Skeletal muscle tissue (tissue), 4 donors: ENCODE data around the gene GRAMD1B. TPM values are rescaled to one million over a fixed set of nuclear protein-coding genes. Genes with fewer than 3 reads are reported as not detected.
A peak's percentile ranks its signal among the peaks of the same experiment; 100 is the strongest.

Experiments used
- H3K27ac ChIP-seq: one replicate; pipeline ENCODE4 v1.7.0; 2013; ENCODE audit warnings: mild to moderate bottlenecking, low read depth, low read length, inconsistent platforms
- H3K27me3 ChIP-seq, 3 donors: one replicate each; pipeline ENCODE4 v1.7.0; 2013; ENCODE audit warnings: low read length in 3 of 3; ENCODE audit not compliant: control insufficient read depth in 3 of 3, insufficient read depth in 3 of 3
- H3K36me3 ChIP-seq, 3 donors: one replicate each; pipeline ENCODE4 v1.7.0; 2013; ENCODE audit warnings: low read length in 3 of 3; ENCODE audit not compliant: control insufficient read depth in 3 of 3, insufficient read depth in 3 of 3
- H3K4me1 ChIP-seq, 3 donors: one replicate each; pipeline ENCODE4 v1.7.0; 2013; ENCODE audit warnings: low read length in 3 of 3, mild to moderate bottlenecking in 3 of 3; ENCODE audit not compliant: control insufficient read depth in 3 of 3, insufficient read depth in 3 of 3
- H3K4me3 ChIP-seq, 3 donors: one replicate each; pipeline ENCODE4 v1.7.0; 2013; ENCODE audit warnings: low read length in 3 of 3
- H3K9ac ChIP-seq, 3 donors: one replicate each; pipeline ENCODE4 v1.7.0; 2013; ENCODE audit warnings: low read length in 3 of 3, mild to moderate bottlenecking in 3 of 3, moderate library complexity in 2 of 3, low read depth in 1 of 3
- H3K9me3 ChIP-seq, 3 donors: one replicate each; pipeline ENCODE4 v1.7.0; 2013; ENCODE audit warnings: low read length in 3 of 3; ENCODE audit not compliant: control insufficient read depth in 3 of 3
- total RNA-seq: library from RNA; depleted of rRNA; stranded (reverse); fragments of >200 nt; gene quantifications from one replicate; pipeline ENCODE4 v1.2.3, GENCODE V29; 2014
- donor health status: Osteomylitis.

GRAMD1B gene
- total RNA-seq, 1 donor from 2014 or later, result 8.9 TPM

DNA sequence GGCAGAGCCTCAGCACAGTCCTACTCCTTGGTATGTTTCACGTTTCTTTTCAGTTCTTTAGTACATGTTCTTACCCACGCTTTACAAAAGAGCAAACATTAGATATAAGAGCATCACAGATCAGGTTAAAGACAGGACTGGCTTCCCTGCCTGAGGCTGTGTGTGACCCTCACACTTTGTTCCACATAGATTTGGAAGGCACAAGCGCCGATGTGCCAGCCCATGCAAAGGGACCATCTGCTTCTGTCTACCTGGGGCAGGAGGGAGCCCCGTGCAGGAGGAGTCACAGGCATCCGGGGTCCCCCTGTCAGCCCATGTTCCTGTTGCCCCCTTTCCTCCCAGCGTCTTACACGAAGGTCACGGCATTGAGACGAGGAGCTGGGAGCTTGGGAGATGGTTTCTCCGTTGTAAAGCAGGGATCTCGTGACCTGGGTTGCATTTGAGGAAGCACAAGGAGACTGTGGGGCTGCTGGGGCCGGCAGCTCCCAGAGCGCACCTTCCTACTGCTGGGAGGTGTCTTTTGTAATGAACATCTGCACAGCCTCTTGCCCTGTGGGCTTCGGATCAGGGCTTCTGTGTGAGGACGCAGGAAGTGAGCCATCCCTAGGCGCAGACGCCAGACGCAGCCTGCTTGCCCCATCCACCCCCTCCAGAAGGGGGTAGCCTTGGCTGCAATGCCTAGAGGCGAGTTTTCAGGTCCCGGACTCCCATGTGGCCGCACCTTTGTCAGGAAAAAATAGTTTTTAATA lies 151.8 kb downstream of the GRAMD1B start:
- no peak overlapping the region for H3K9ac ChIP-seq
- no peaks in the 10 kb centered on the region for H3K36me3 ChIP-seq
- peaks cover 0 to 6% (median 4%) of the 10 kb centered on the region in 3 donors for H3K27me3 ChIP-seq
- no peaks in the 10 kb centered on the region for H3K9me3 ChIP-seq
- H3K4me3 ChIP-seq, result no peak overlapping the region
- H3K27ac ChIP-seq, result no peak overlapping the region
- peaks cover 21 to 23% (median 23%) of the 10 kb centered on the region in 3 donors for H3K4me1 ChIP-seq

GRCh38 chr11:123582992-123583504 lies 153.0 kb downstream of the GRAMD1B start:
- no peaks in the 10 kb centered on the region for H3K36me3 ChIP-seq
- no peaks in the 10 kb centered on the region for H3K9me3 ChIP-seq
- peaks cover 21 to 23% (median 23%) of the 10 kb centered on the region in 3 donors for H3K4me1 ChIP-seq
- H3K4me3 ChIP-seq, result no peak overlapping the region
- peaks cover 0 to 6% (median 4%) of the 10 kb centered on the region in 3 donors for H3K27me3 ChIP-seq
- H3K9ac ChIP-seq, result no peak overlapping the region
- no peak overlapping the region for H3K27ac ChIP-seq

GRCh38 chr11:123584186-123584585 lies 154.1 kb downstream of the GRAMD1B start:
- H3K4me1 ChIP-seq, result peaks cover 23 to 26% (median 23%) of the 10 kb centered on the region in 3 donors
- no peaks in the 10 kb centered on the region for H3K36me3 ChIP-seq
- H3K9me3 ChIP-seq, result no peaks in the 10 kb centered on the region
- H3K27me3 ChIP-seq, result peaks cover 0 to 6% (median 0%) of the 10 kb centered on the region in 3 donors
- no peak overlapping the region for H3K4me3 ChIP-seq
- H3K27ac ChIP-seq, result no peak overlapping the region
- H3K9ac ChIP-seq, result no peak overlapping the region

- Histone ChIP-seq H3K9ac (peak overlapping the region in 1 of 3 donors; percentile 33), H3K36me3 (no peaks in the 10 kb centered on the region), H3K27ac (no peak overlapping the region), H3K4me1 (peaks cover 26 to 28% (median 26%) of the 10 kb centered on the region in 3 donors), H3K27me3 (peaks cover 0 to 4% (median 0%) of the 10 kb centered on the region in 3 donors), H3K9me3 (no peaks in the 10 kb centered on the region), H3K4me3 (no peak overlapping the region)
Measured at GRCh38 chr11:123584737-123585136, 154.7 kb downstream of the GRAMD1B start.

DNA sequence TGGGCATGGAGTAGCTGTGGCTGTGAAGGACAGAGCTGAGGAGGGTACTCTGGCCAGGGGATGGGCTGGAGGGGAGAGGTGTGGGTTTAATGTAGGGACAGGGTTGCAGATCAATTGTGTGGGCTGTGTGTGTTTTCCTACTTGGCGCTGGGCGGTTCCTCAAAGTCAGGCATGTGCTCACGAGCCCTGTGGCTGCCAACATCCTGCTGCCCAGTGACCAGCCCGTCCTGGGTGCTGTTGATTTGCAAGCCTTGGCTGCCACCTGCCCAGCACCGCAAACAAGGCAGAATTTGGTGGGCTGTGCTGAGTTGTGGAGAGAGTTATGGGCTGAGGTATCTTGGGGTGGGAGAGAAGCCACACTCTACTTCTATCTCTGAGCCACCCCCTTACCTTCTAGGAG lies 155.1 kb downstream of the GRAMD1B start:
- no peaks in the 10 kb centered on the region for H3K9me3 ChIP-seq
- no peaks in the 10 kb centered on the region for H3K36me3 ChIP-seq
- H3K27ac ChIP-seq, result no peak overlapping the region
- H3K4me3 ChIP-seq, result no peak overlapping the region
- peaks cover 26 to 32% (median 30%) of the 10 kb centered on the region in 3 donors for H3K4me1 ChIP-seq
- H3K27me3 ChIP-seq, result no peaks in the 10 kb centered on the region
- H3K9ac ChIP-seq, result peak overlapping the region in 2 of 3 donors; percentile 16 to 33

DNA sequence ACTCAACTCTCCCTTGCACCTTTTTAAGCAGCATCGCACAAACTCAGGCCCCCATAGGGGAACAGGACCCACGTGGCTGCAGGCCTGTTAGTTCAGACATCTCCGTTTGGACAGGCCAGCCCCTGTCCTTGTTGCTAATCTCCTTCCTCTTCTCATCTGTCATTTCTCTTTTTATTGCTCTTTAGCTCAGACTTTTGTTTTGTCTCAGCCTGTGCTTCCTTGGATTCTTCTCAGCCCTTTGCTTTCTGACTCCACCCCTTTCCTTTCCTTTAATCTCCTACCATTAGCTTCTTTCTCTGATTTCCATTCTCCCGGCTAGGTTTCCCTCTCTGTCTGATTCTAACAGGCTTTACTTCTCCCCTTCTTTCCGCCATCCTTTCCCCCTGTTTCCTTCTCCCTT lies 155.6 kb downstream of the GRAMD1B start:
- no peaks in the 10 kb centered on the region for H3K36me3 ChIP-seq
- H3K4me1 ChIP-seq, result peaks cover 26 to 32% (median 32%) of the 10 kb centered on the region in 3 donors
- H3K4me3 ChIP-seq, result no peak overlapping the region

GRCh38 chr11:123586568-123586967 lies 156.5 kb downstream of the GRAMD1B start:
- no peaks in the 10 kb centered on the region for H3K27me3 ChIP-seq
- H3K9ac ChIP-seq, result no peak overlapping the region
- H3K27ac ChIP-seq, result no peak overlapping the region
- no peak overlapping the region for H3K4me3 ChIP-seq
- peaks cover 34 to 41% (median 41%) of the 10 kb centered on the region in 3 donors for H3K4me1 ChIP-seq
- no peaks in the 10 kb centered on the region for H3K36me3 ChIP-seq
- no peaks in the 10 kb centered on the region for H3K9me3 ChIP-seq

More for the DNA sequence above, 155.6 kb downstream of the GRAMD1B start:
- H3K9ac ChIP-seq, result peak overlapping the region in 1 of 3 donors; percentile 16
- H3K27me3 ChIP-seq, result no peaks in the 10 kb centered on the region
- no peak overlapping the region for H3K27ac ChIP-seq
- H3K9me3 ChIP-seq, result no peaks in the 10 kb centered on the region

DNA sequence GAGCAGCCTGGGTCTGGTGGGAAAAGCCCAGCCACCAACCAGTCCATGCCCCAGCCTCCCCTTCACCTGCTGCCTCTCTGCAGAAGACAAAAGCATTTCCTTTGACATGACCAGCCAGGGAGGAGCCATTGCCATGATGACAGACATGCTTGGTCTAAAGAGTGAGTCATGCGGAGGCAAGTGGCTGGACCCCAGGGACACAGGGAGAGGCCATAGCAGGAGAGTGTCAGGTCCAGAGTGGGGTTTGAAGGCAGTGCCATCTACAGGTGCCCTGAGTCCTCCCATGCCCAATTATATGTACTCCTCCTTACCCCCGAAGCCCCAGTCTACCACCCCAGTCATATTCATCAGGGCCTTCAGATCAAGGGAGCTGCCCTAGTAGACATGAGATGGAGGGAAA lies 157.0 kb downstream of the GRAMD1B start:
- Histone ChIP-seq H3K4me3 (no peak overlapping the region), H3K9ac (no peak overlapping the region), H3K27me3 (no peaks in the 10 kb centered on the region), H3K9me3 (no peaks in the 10 kb centered on the region), H3K36me3 (no peaks in the 10 kb centered on the region), H3K4me1 (peaks cover 39 to 45% (median 44%) of the 10 kb centered on the region in 3 donors), H3K27ac (no peak overlapping the region)

DNA sequence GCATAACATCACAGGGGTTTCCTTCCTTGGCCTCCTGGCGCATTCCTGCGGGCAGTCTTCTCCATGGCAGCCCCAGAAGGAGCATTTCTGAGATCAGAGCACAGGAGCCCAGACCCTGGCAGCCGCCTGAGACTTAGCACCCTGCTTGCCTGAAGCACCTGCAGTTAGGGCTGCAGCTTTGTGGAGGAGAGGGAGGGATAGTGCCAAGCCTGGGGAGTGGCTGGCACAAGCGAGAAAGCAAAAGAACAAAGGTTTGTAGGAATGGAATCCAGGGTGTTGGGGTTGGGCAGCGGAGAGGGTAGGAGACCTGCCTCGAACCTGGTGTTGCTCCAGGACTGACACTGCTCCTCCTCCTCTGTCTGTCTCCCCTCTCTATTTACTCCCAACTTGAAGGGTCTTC lies 157.5 kb downstream of the GRAMD1B start:
- peaks cover 42 to 51% (median 49%) of the 10 kb centered on the region in 3 donors for H3K4me1 ChIP-seq
- H3K9ac ChIP-seq, result no peak overlapping the region
- H3K9me3 ChIP-seq, result no peaks in the 10 kb centered on the region
- H3K27ac ChIP-seq, result no peak overlapping the region
- no peaks in the 10 kb centered on the region for H3K27me3 ChIP-seq
- H3K36me3 ChIP-seq, result no peaks in the 10 kb centered on the region
- no peak overlapping the region for H3K4me3 ChIP-seq

DNA sequence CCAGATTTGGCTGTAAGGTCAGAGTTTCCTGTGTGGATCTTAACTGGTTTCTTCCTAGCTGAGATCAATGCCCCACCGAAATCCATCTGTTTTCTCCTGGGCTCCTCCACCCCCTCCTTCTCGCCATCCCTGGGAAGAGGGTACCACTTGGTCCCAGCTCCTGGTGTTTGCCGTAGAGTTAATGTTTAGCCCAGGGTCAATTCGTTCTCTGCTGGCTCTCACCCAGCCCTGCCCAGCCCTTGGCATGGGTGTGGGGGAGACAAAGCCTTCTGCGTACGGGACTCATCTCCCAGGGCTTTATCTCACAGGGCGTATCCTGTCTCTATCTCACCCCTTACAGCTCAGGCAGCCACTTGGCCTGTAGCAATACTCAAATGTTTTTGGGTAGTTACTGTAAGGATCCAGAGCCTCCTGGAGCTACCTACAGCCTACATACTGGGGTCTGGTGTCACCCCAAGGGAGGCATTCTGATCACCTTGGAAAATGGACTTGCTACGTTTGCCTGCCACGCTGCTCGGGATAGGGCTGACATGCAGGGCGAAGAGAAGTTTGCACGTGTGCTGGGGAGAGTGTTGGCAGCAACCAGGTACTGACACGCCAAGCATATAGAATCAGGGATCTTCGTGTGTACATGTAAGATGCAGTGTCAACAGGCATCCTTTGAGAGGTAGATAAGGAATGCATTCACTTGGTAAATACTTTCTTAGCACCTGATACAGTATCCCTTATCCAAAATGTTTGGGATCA lies 158.2 kb downstream of the GRAMD1B start:
- H3K27ac ChIP-seq, result no peak overlapping the region
- H3K9ac ChIP-seq, result no peak overlapping the region
- H3K27me3 ChIP-seq, result no peaks in the 10 kb centered on the region
- H3K9me3 ChIP-seq, result no peaks in the 10 kb centered on the region
- H3K4me3 ChIP-seq, result no peak overlapping the region
- peaks cover 46 to 55% (median 55%) of the 10 kb centered on the region in 3 donors for H3K4me1 ChIP-seq
- H3K36me3 ChIP-seq, result no peaks in the 10 kb centered on the region
